Naive thymus-derived CD4-positive, alpha-beta T cell (primary cell): ENCODE results near the gene ZNF362. TPM values are rescaled to one million over a fixed set of nuclear protein-coding genes. Genes with fewer than 3 reads are reported as not detected.

ENCODE experiments used
- ATAC-seq: fragments of 150-1000 bp; cut with Tn5 transposase; 2 replicates; pipeline ENCODE4 v1.10.0; 2021; ENCODE audit warnings: mild to moderate bottlenecking, moderate library complexity
- CTCF ChIA-PET: fragments of 350-600 bp; sonication (Branson Sonifier 250); formaldehyde crosslinking; loops from one replicate; lab custom pipeline; 2021; ENCODE audit warnings: antibody characterized with exemption; lab: Charles Lee
- POLR2A ChIA-PET: fragments of 350-600 bp; sonication (Branson Sonifier 250); formaldehyde crosslinking; loops from one replicate; lab custom pipeline; 2021; ENCODE audit warnings: antibody characterized with exemption, inconsistent platforms; lab: Charles Lee
- DNase-seq, 9 donors: peaks; one replicate each; pipeline versions ENCODE4 v3.0.0 to v3.0.0-alpha.2; 2020 to 2022; ENCODE audit warnings: mixed read lengths in 1 of 9
- H3K27ac ChIP-seq: one replicate; pipeline ENCODE4 v1.7.0; 2013; ENCODE audit warnings: mild to moderate bottlenecking, low read depth, low read length, moderate library complexity
- H3K27me3 ChIP-seq, 2 donors: one replicate each; pipeline ENCODE4 v1.7.0; 2013; ENCODE audit warnings: low read length in 2 of 2, mild to moderate bottlenecking in 2 of 2, moderate library complexity in 2 of 2; ENCODE audit not compliant: control insufficient read depth in 2 of 2, insufficient read depth in 2 of 2
- H3K36me3 ChIP-seq, 3 experiments: 1 replicate in 2 of 3; 2 replicates in 1 of 3; pipeline ENCODE4 v1.7.0; 2013; ENCODE audit warnings: low read length in 3 of 3, mild to moderate bottlenecking in 3 of 3, moderate library complexity in 1 of 3; ENCODE audit not compliant: insufficient read depth in 3 of 3, control insufficient read depth in 2 of 3
- H3K4me1 ChIP-seq, 2 donors: one replicate each; pipeline ENCODE4 v1.7.0; 2013; ENCODE audit warnings: low read length in 2 of 2, mild to moderate bottlenecking in 2 of 2, moderate library complexity in 1 of 2; ENCODE audit not compliant: control insufficient read depth in 2 of 2, insufficient read depth in 2 of 2
- H3K4me3 ChIP-seq: 2 replicates; pipeline ENCODE4 v1.7.0; 2013; ENCODE audit warnings: mild to moderate bottlenecking, low read length
- H3K9me3 ChIP-seq, 3 experiments: 1 replicate in 2 of 3; 2 replicates in 1 of 3; pipeline ENCODE4 v1.7.0; 2013; ENCODE audit warnings: low read length in 3 of 3; ENCODE audit not compliant: control insufficient read depth in 2 of 3
- H3K27ac Mint-ChIP-seq, 9 donors: one replicate each; pipeline ENCODE4 v1.8.0; 2020 to 2022; ENCODE audit warnings: mixed read lengths in 9 of 9, mild to moderate bottlenecking in 8 of 9, moderate library complexity in 5 of 9, inconsistent platforms in 2 of 9
- H3K27me3 Mint-ChIP-seq, 5 donors: one replicate each; pipeline ENCODE4 v1.8.0; 2021 to 2022; ENCODE audit warnings: mixed read lengths in 5 of 5, mild to moderate bottlenecking in 1 of 5
- H3K36me3 Mint-ChIP-seq, 5 donors: one replicate each; pipeline ENCODE4 v1.8.0; 2020 to 2022; ENCODE audit warnings: mixed read lengths in 5 of 5, mild to moderate bottlenecking in 3 of 5, inconsistent platforms in 1 of 5
- H3K4me1 Mint-ChIP-seq, 7 donors: one replicate each; pipeline ENCODE4 v1.8.0; 2020 to 2022; ENCODE audit warnings: mixed read lengths in 7 of 7, mild to moderate bottlenecking in 3 of 7, inconsistent platforms in 1 of 7
- H3K4me3 Mint-ChIP-seq, 10 donors: one replicate each; pipeline ENCODE4 v1.8.0; 2020 to 2022; ENCODE audit warnings: mild to moderate bottlenecking in 10 of 10, mixed read lengths in 10 of 10, moderate library complexity in 6 of 10, inconsistent platforms in 2 of 10
- H3K9me3 Mint-ChIP-seq, 11 donors: one replicate each; pipeline ENCODE4 v1.8.0; 2020 to 2022; ENCODE audit warnings: mixed read lengths in 11 of 11, mild to moderate bottlenecking in 4 of 11, inconsistent platforms in 1 of 11, moderate library complexity in 1 of 11
- intact Hi-C, 2 donors: fragments of 100-400 bp; cut with micrococcal nuclease; formaldehyde crosslinking; loops; one replicate each; pipeline ENCODE4 v1.15.1; 2023
- microRNA-seq: library from miRNA; unstranded; fragments of <30 nt; microRNA quantifications from one replicate; pipeline ENCODE4 v1.2.0, GENCODE V29; 2022; ENCODE audit warnings: borderline microRNAs expressed
- polyA plus RNA-seq, 2 donors: library from polyadenylated mRNA; unstranded; fragments of 300-500 nt; fragmentation: Illumina TruSeq; gene quantifications; one replicate each; pipeline ENCODE4 v1.2.3, GENCODE V29; 2021
- total RNA-seq, 6 experiments: library from RNA in 5 of 6; stranded (reverse) in 5 of 6; gene quantifications; 1 replicate in 5 of 6; 2 replicates in 1 of 6; pipeline ENCODE4 v1.2.3 and lab custom pipeline; 2021 to 2026

Gene ZNF362
- total and polyA plus RNA-seq, 7 experiments from 2014 or later = 17.2 to 30.5 (median 27.0) TPM

DNA sequence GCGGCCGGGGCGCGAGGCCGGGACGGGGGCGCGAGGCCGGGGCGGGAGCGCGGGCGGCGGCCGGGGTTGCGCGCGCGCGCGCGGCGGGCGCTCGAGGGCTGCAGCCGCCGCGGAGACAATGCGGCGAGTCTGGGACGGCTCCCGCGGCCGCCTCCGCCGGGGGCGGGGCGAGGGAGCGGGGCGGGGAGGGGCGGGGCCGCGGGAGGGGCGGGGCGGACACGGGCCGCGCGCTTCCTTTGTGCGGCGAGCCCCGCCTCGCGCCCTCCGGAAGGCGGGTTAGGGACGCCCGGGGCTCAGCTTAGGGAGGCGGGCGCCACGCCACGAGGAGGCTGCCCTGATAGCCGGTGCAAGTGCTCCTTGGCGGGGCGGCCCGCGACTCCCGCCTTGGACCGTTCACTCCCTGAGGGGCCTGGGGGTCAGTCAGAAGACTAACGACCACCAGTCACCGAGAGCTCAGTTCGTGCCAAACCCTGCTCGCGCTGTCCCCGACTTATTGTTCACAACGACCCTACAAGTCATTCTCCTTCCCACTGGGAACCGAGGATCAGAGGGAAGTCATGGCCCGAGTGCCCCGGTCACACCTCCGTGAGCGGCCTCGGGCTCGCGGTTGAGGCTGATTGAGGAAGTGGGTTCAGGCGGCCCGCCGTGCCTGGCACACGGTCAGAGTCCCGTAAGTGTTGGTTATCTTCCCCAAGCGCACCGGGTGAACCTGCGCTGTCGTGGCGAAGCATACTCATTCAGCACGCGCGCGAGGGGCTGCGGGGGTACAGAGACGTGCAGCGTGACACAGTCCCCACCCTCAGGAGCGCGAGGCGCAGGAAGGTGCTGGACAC lies 93.7 kb downstream of the ZNF362 start:
- DNase-seq (peak; percentile 64 to 85 (median 73)), ATAC-seq (peak; percentile 93)
- peak overlapping the region; percentile 89 to 95 (median 92) for H3K4me3 Mint-ChIP-seq
- H3K4me1 Mint-ChIP-seq = peaks cover 32 to 51% (median 46%) of the 10 kb centered on the region in 7 donors
- Histone ChIP-seq H3K27ac (peak overlapping the region; percentile 69), H3K9me3 (no peaks in the 10 kb centered on the region), H3K4me1 (peaks cover 23 to 25% of the 10 kb centered on the region in 2 donors), H3K27me3 (no peaks in the 10 kb centered on the region), H3K36me3 (no peaks in the 10 kb centered on the region), H3K4me3 (peak overlapping the region; percentile 96)
- intact Hi-C loops = loop anchor here (1.0 to 5.0 kb wide), 15 partner anchors 17 to 699 kb away; partner anchors contain the start of genes ZNF362 (in 2 of the 2), ZSCAN20 (in 2 of the 2), AZIN2 (in 1 of the 2) and PHC2 (in 1 of the 2)
- H3K9me3 Mint-ChIP-seq = no peaks in the 10 kb centered on the region
- ChIA-PET POLR2A (interaction anchor here (0.9 to 2.0 kb wide), 4 partner anchors 10 to 54 kb away, joined by 3 to 7 read pairs (median 4); no protein-coding TSS in a partner anchor), CTCF (no interaction called here)
- H3K27ac Mint-ChIP-seq = peak overlapping the region; percentile 54 to 91 (median 88)
- peaks cover 0 to 13% (median 0%) of the 10 kb centered on the region in 5 donors for H3K36me3 Mint-ChIP-seq
- peaks cover 0 to 7% (median 0%) of the 10 kb centered on the region in 5 donors for H3K27me3 Mint-ChIP-seq

Small RNA genes lying within 50 kb of the gene (microRNA-seq; reads per million reads assigned to microRNA genes)
- gene MIR3605 = 6.2 reads per million, percentile 7 among the genes with 10 or more reads in this experiment

Other genes starting within 250 kb of the ZNF362 start
- 100 to 1,000 TPM in 1 of 5 experiments, 10 to 100 TPM in 4; 53.8 to 219 (median 90.2) TPM for gene AK2, start 219.6 kb upstream of the ZNF362 start, total RNA-seq
- gene AK2, start 219.6 kb upstream of the ZNF362 start, polyA plus RNA-seq = 100 to 1,000 TPM; 113 to 134 TPM
- 1 to 10 TPM; 5.3 to 9.6 (median 9.0) TPM for gene AZIN2, start 175.3 kb upstream of the ZNF362 start, total RNA-seq
- gene AZIN2, start 175.3 kb upstream of the ZNF362 start, polyA plus RNA-seq = 1 to 10 TPM; 4.3 to 5.1 TPM
- gene TRIM62, start 74.4 kb upstream of the ZNF362 start, total RNA-seq = 10 to 100 TPM; 13.2 to 24.2 (median 19.4) TPM
- 1 to 10 TPM; 3.6 to 7.9 TPM for gene TRIM62, start 74.4 kb upstream of the ZNF362 start, polyA plus RNA-seq
- gene A3GALT2, start 64.6 kb downstream of the ZNF362 start, total RNA-seq = not detected
- gene A3GALT2, start 64.6 kb downstream of the ZNF362 start, polyA plus RNA-seq = not detected
- gene PHC2, start 174.6 kb downstream of the ZNF362 start, total RNA-seq = 10 to 100 TPM; 31.9 to 45.5 (median 35.4) TPM
- gene PHC2, start 174.6 kb downstream of the ZNF362 start, polyA plus RNA-seq = 10 to 100 TPM in 1 of 2 donors, 1 to 10 TPM in 1; 10.0 to 18.1 TPM
- gene ZSCAN20, start 216.2 kb downstream of the ZNF362 start, total RNA-seq = 1 to 10 TPM in 4 of 5 experiments, under 1 TPM in 1; 0.77 to 3.0 (median 2.6) TPM
- 1 to 10 TPM in 1 of 2 donors, under 1 TPM in 1; 0.84 to 1.2 TPM for gene ZSCAN20, start 216.2 kb downstream of the ZNF362 start, polyA plus RNA-seq